Duodenal mucosa (tissue), 2 donors: Measurements from ENCODE around the gene TMEM204.

Source experiments
- H3K27ac ChIP-seq: one replicate; pipeline ENCODE4 v1.7.0; 2013; ENCODE audit warnings: low read depth, low read length
- H3K27me3 ChIP-seq, 2 donors: one replicate each; pipeline ENCODE4 v1.7.0; 2013; ENCODE audit warnings: low read length in 2 of 2, control low read depth in 1 of 2; ENCODE audit not compliant: insufficient read depth in 2 of 2, control insufficient read depth in 1 of 2
- H3K36me3 ChIP-seq, 2 donors: one replicate each; pipeline ENCODE4 v1.7.0; 2013; ENCODE audit warnings: low read length in 2 of 2, control low read depth in 1 of 2; ENCODE audit not compliant: insufficient read depth in 2 of 2, control insufficient read depth in 1 of 2
- H3K4me1 ChIP-seq, 2 donors: one replicate each; pipeline ENCODE4 v1.7.0; 2013; ENCODE audit warnings: low read length in 2 of 2, control low read depth in 1 of 2; ENCODE audit not compliant: insufficient read depth in 2 of 2, control insufficient read depth in 1 of 2
- H3K4me3 ChIP-seq, 2 donors: one replicate each; pipeline ENCODE4 v1.7.0; 2013; ENCODE audit warnings: low read length in 2 of 2, low read depth in 1 of 2
- H3K9ac ChIP-seq, 2 donors: one replicate each; pipeline ENCODE4 v1.7.0; 2013; ENCODE audit warnings: low read length in 2 of 2, low read depth in 1 of 2
- H3K9me3 ChIP-seq, 2 donors: one replicate each; pipeline ENCODE4 v1.7.0; 2013; ENCODE audit warnings: low read length in 2 of 2, control low read depth in 1 of 2; ENCODE audit not compliant: control insufficient read depth in 1 of 2

Gene TMEM204

DNA sequence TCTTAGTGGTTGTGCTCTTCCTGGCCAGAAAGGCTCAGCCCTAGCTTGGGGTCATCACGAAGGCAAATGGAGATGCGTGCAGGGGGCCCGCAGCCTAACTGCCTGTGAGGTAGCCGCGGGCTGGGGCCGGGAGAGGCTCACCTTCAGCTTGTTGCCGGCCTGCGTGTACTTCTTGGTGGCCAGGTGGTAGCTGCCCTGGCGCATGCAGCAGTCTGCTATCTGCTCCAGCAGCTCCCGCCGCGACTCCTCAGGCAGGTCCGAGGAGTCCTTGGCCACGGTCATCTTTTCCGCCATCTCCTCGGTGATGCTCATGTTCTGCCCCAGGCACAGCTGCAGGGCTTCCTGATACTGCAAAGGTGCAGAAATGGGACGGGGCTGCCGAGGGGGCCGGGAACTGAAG, 13.0 kb upstream of the TMEM204 start:
- no peaks in the 10 kb centered on the region for H3K27me3 ChIP-seq
- H3K4me3 ChIP-seq: no peak overlapping the region
- no peak overlapping the region for H3K27ac ChIP-seq
- no peaks in the 10 kb centered on the region for H3K4me1 ChIP-seq
- H3K9ac ChIP-seq: no peak overlapping the region
- no peaks in the 10 kb centered on the region for H3K9me3 ChIP-seq
- H3K36me3 ChIP-seq: peaks cover 0 to 5% of the 10 kb centered on the region in 2 donors

DNA sequence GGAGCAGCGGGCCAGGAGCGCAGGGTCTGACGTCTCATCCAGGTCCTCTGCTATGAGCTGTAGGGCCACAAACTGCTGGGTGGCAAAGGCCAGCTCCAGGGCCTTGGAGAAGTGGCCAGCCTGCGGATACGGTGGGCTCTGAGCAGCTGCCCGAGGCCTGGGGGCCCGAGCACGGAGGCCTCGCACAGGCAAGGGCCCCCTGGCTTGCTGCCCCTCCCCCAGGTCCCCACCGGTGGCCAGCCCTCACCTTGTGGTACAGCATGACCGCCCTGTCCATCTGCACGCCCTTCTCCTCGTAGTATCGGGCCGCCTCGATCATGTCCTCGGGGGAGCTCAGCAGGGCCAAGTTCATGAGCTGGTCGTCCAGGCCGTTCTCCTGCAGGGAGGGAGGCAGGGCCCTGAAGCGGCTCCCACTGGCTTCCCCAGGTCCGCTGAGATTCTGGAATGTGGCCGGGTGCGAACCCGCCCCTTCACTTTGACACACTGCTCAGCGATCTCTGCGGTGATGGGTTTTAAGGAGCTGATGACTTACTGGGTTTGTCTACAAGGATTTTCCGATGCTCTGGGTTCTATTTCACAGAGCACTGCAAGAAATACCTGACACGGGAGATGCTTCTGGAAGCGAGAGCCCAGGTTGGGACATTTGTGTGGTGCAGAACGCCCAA, 9.8 kb upstream of the TMEM204 start:
- no peaks in the 10 kb centered on the region for H3K27me3 ChIP-seq
- H3K27ac ChIP-seq: no peak overlapping the region
- peaks cover 0 to 1% of the 10 kb centered on the region in 2 donors for H3K36me3 ChIP-seq
- H3K9me3 ChIP-seq: no peaks in the 10 kb centered on the region
- no peak overlapping the region for H3K4me3 ChIP-seq
- no peak overlapping the region for H3K9ac ChIP-seq
- H3K4me1 ChIP-seq: peaks cover 0 to 8% of the 10 kb centered on the region in 2 donors

DNA sequence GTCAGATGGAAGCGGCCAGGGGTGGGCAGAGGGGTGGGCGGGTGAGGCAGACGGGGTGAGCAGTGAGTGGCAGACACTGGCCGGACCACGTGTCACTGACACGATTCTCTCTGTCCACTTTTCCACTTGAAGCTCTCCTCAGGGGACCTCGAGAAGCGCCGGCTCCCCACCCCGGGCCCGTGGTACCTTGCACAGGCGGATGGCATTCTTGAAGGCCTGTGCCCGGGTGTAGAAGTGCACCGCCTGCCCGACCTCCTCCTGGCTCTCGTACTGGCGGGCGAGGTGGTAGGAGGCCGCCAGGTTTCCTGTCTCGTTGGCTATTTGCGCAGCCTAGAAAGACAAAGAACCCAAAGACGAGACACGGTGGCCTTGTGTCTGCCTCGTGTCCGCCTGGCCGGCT, 9.1 kb upstream of the TMEM204 start:
- no peak overlapping the region for H3K4me3 ChIP-seq
- H3K9me3 ChIP-seq: no peaks in the 10 kb centered on the region
- H3K27me3 ChIP-seq: no peaks in the 10 kb centered on the region
- H3K27ac ChIP-seq: no peak overlapping the region
- H3K4me1 ChIP-seq: peaks cover 0 to 11% of the 10 kb centered on the region in 2 donors
- H3K36me3 ChIP-seq: no peaks in the 10 kb centered on the region
- H3K9ac ChIP-seq: no peak overlapping the region

DNA sequence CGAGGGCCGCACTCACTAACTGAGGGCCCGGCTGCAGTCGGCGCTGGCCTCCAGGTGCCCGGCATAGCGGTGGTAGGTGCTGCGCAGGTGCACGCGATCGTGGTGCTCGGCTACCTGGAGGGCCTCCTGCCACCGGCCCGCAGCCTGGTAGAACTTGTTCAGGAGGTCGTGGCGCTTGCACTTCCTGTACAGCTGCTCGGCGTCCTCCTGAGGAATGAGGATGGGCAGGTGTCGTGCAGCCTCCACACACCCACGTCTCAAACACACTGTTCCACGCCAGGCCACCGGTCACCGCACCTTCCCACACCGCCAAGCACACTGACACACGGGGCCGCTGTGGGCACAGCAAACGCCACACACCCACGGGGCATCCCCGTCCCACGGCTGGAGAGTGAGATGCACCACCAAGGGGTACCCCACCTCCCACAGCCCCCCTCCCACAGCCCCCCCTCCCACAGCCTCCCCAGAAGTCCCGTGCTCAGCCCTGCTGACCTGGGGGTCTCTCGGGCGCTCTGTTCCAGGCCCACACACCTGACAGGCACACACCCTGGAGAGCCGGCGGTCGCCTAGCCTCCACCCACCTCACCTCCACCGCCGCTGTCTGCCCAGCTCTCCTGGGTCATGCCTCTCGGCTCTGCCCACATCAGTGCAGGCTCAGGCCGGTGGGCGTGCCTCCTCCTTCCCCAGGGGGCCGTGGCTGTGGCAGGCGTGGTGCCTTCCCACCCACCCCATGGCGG, 7.4 kb upstream of the TMEM204 start:
- Histone ChIP-seq H3K9me3 (no peaks in the 10 kb centered on the region), H3K36me3 (no peaks in the 10 kb centered on the region), H3K27ac (no peak overlapping the region), H3K9ac (no peak overlapping the region), H3K4me3 (no peak overlapping the region), H3K4me1 (peaks cover 0 to 11% of the 10 kb centered on the region in 2 donors), H3K27me3 (no peaks in the 10 kb centered on the region)

DNA sequence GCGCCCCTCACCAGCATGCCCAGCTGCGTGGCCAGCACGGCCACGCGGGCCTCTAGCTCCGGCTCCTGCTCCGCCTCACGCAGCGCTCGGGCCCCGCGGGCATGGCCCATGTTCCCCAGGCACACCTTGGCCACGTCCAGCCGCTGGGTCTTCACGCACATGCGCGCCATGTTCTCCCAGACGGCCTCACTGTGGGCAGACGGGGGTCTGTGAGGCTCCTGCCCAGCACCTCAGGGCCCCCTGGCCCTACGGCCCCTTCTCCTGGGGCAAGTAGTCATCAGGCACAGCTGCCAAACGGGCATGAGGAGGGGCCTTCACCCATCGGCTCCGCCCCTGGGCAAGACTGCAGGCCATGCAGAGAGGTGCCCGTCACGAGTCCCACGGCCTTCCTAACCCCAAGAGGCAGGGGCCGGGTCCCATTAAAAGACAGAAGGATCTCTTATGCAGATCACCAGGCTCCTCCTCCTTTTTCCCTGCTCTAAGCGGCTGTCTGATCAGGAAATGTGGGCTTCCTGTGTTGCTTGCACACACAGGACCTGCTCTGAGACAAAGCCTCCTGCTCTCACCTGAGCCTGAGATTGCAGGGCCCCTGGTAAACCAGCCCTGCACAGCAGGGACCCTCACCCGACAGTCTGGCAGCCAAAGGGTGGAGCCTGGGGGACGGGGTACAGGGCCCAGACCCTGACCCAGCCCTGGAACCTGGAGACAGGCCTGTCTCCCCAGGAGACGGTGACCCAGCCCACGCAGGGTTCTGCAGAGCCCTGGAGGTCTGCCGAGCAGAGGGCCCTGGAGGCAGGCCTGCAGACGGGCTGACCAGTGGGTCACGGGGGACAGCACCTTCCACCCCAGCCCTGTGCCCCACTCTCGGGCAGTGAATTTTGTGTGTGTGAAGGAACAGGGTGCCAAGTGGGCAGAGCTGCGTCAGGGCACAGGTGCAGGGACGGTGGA, 6.6 kb upstream of the TMEM204 start:
- H3K36me3 ChIP-seq: no peaks in the 10 kb centered on the region
- peaks cover 0 to 11% of the 10 kb centered on the region in 2 donors for H3K4me1 ChIP-seq
- H3K27me3 ChIP-seq: no peaks in the 10 kb centered on the region
- no peak overlapping the region for H3K9ac ChIP-seq
- H3K9me3 ChIP-seq: no peaks in the 10 kb centered on the region
- peak overlapping the region in 1 of 2 donors; percentile 11 for H3K4me3 ChIP-seq
- H3K27ac ChIP-seq: no peak overlapping the region

DNA sequence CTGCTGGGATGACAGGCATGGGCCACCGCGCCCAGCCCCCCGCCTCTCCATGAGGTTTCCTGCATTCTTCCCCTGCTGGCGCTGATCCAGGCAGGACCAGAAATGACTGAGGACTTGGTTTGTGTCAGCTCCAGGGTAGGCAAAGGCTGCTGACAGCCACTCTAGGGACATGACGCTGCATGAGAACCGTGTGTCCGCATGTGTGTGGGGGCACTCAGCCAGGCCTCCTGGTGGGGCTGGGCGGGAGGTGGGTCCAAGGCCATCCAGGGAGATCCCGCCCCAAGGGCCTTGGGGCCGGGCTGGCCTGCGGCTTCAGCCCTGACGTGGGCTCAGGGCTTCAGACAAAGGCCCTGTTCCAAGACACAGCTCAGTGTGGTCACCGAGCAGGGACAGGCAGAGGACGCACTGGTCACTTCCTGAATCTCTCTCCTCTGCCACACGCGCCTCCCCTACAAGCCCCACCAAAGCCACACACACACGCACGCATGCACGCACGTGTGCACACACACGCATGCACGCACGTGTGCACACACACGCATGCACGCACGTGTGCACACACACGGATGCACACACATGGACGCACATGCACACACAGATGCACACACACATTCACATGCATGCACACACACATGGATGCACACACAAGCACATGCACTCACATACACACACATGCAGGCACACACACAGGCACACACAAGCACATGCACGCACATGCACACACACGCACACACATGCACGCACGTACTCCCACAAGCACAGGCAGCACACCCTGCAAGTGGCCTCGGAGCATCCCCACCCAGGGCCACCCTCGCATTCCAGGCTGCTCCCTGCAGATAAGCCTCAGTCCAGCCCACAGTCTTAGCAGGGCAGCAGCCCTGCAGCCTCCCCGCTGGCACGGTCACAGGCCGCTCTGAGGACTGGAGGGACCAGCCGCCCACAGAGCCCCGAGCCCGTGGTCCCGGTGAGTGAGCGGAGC, 5.3 kb upstream of the TMEM204 start:
- Histone ChIP-seq H3K9me3 (no peaks in the 10 kb centered on the region), H3K9ac (no peak overlapping the region), H3K4me1 (peaks cover 0 to 11% of the 10 kb centered on the region in 2 donors), H3K27me3 (no peaks in the 10 kb centered on the region), H3K36me3 (no peaks in the 10 kb centered on the region), H3K27ac (no peak overlapping the region), H3K4me3 (no peak overlapping the region)

DNA sequence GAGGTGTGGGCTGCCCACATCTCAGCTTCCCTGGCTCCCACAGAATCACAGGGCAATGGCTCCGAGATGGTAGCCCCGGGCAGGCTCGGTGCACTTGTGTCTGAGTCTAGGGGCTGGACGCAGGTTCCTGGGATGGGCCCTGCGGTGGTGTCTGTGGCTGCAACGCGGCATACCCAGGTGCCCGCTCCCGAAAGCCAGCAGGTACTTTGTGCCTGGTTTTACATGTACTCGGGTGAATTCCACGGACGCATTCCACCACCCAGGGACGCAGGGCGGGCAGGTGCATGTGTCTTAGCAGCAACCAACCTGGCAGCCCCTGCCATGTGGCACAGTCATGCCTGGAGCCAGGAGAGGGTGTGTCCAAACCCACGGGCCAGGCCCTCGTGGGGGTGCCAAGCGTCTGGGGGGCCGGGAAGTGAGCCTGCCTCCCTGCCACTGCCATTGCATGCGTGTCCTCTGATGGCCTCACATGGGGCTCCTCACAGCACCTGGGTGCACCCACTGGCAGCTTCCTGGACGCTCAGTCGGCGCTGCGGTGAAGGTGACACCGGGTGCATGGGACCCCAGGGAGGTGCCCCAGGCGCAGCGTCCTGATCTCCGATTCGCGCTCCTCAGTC, 4.4 kb upstream of the TMEM204 start:
- Histone ChIP-seq H3K9ac (no peak overlapping the region), H3K36me3 (no peaks in the 10 kb centered on the region), H3K9me3 (no peaks in the 10 kb centered on the region), H3K4me1 (peaks cover 0 to 11% of the 10 kb centered on the region in 2 donors), H3K27me3 (no peaks in the 10 kb centered on the region), H3K27ac (no peak overlapping the region), H3K4me3 (no peak overlapping the region)

DNA sequence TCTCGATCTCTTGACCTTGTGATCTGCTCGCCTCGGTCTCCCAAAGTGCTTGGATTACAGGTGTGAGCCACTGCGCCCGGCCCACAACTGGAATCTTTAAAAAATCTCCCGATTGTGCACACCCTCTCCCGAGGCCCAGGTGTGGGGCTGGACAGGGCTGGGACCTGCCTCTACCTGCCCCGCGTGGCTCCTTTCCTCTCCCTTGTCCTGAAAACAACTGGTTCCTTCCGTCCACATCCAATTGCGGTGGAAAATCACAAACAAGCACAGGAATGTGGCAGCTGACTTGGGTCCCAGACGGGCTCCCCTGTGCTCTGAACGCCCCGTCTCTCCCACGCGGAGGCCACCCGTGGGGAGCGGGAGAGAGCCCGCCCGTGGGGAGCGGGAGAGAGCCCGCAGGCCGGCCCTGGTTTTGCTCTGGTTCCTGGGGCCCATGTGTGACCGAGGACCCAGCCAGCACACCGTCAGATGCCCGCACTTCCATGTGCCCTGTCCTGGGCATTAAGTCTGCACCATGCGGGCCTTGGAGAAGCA, 3.0 kb upstream of the TMEM204 start:
- Histone ChIP-seq H3K4me3 (no peak overlapping the region), H3K4me1 (peaks cover 0 to 12% of the 10 kb centered on the region in 2 donors), H3K27ac (peak overlapping the region; percentile 20), H3K9me3 (no peaks in the 10 kb centered on the region), H3K36me3 (no peaks in the 10 kb centered on the region), H3K27me3 (no peaks in the 10 kb centered on the region), H3K9ac (no peak overlapping the region)
